GM12892 (cell line): ENCODE measurements around the gene LEKR1.

ENCODE experiments used
- POLR2A ChIP-seq: IDR thresholded peaks from 2 replicates; pipeline ENCODE4 v1.6.1; 2011; ENCODE audit warnings: low read depth, low read length, control low read depth
- TAF1 ChIP-seq: IDR thresholded peaks from 2 replicates; pipeline ENCODE4 v1.6.1; 2011; ENCODE audit warnings: low read depth, mild to moderate bottlenecking, control low read depth, low read length, borderline replicate concordance

DNA sequence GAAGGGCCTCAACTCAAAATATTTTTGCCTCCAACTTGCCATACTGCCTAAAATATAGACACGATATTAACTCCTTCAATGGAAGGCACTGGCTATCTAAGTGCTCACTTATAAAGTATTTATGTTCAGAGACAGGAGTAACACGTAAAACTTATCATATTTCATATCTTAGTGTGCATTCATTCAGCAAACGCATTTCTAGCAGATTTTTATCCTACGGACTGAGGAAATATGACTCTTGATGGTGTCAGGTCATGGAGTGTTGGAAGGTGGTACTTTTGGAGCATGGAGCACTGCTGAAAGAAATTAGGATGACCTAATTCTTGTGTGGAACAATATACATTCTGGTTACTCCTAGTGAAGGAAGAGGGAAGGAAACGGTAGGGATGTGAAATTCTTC is 43.8 kb upstream of the LEKR1 start:
- TF ChIP-seq POLR2A = no peak
- no peak for TF ChIP-seq TAF1
